NCI-H1105 treated with DMSO at 0.1 percent for 48 hours (cell line): ENCODE results near the gene SLC6A11.
A peak's percentile ranks its signal among the peaks of the same experiment; 100 is the strongest.

Source experiments
- DNase-seq: peaks from one replicate; lab custom pipeline; 2025; lab: John Stamatoyannopoulos, UW

SLC6A11 gene

GRCh38 chr3:10816019-10816862, at the start of gene SLC6A11:
TSS of gene SLC6A11 (plus strand) at chr3:10816228. CDS start at chr3:10816266, 38 bp downstream.
- no peak for DNase-seq

DNA sequence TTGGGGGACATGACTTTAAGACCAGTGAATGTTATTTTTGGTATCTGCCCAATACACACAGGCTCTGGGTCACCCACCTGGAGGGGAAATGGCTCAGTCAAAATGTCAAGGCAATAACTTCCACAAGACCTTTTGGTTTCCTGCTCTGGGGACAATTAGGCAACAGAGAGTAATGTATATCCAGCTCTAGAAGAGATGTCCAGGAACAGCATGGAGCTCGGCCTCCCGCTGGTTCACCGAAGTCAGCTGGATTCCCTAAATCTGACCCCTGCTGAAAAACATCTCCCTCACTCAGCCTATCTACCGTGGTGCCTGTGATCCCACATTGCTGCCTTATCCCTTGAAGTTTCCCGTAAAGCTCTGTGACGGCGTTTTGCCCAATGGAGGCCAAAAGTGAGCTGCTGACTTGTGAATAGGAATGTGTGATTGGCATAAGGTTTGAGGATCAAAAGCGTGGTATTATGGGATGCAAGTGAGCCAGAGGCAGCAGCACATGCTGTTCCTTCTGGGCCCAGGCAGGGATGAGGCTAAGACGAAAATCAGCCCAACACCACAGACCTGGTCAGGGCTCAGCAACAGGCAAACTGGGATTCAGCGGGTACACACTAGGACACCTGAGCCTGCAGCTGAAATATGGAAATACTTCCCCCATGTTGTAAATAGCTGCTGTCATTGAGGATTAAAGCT, 47.2 kb upstream of the SLC6A11 start:
- no peak for DNase-seq

DNA sequence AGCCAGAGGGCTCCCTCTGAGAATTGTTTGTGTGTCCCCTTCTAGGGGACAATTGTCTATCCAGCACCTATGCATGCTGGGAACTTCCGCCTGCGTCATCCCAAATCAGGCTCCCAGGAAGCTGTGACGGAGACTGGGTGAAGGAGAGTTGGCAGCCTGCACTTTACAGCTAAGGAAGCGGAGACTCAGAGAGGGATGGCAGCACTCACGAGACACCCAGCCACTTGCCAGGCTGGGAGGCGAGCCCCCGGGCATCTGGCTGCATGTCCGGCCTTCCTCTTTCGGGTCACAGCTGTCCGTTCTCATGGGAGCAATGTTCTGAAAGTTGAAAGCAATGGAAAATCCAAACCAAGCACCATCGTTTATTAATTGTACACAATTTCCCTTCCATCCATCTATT, 45.5 kb upstream of the SLC6A11 start:
- no peak for DNase-seq

DNA sequence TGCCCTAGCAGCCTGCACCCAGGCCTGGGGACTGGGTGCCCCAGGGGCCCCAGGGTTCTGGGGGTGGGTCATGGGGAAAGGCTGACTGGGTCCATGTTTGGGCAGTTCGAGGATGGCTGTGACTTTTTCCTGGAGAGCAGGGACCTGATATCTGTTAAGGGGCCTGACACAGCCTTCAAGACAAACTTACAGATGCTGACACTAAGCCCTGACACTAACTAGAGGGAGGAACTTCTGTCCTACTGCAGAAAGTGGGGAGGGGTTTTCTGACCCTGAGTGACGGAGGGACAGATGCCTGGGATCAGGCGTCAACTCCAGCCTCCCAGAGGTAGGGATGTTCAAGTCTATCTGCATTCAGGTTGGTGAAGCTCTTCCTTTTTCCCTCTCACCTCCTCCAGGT, 45.0 kb upstream of the SLC6A11 start:
- DNase-seq = no peak

GRCh38 chr3:10771486-10772270, 44.4 kb upstream of the SLC6A11 start:
- no peak for DNase-seq

DNA sequence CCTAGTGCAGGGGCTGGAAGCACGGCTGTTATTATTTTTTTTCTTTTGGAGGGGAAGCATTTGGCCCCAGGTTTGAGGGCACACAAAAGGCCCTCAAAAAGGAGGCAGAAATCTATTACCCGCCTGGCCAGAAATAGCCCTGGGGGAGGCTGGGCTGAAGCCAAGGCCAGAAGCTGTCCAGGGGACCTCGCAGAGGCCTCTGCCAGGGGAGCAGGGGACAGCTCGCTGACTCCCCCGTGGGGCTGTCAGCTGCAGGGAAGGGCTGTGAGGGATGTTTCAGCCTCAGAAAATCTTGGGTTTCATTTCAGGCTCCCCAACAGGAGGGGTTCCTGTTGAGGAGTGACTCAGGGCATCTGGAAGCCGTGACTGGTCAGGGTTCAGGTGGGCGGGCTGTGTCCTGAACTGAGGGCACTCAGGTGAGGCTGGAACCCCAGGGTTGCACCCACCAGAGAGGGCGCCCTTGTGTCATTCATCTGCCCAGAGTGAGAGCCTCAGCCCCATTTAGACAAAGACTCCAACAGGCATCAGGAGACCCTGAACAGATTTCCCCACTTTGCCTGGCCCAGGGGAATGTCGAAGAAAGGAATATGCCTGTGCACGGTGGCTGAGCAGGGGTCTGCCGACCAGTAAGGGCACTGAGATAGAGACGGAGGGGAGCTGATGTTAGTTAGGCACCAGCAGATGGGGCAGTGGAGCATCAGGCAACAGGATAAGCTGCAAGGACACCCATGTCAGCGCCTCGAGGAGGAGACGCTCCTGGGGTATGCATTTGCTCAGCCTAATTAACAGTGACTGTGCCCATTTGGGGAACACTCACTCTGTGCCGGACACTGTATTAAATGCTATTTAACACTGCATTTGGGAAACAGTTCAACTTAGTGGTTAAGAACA, 43.5 kb upstream of the SLC6A11 start:
- DNase-seq = no peak

DNA sequence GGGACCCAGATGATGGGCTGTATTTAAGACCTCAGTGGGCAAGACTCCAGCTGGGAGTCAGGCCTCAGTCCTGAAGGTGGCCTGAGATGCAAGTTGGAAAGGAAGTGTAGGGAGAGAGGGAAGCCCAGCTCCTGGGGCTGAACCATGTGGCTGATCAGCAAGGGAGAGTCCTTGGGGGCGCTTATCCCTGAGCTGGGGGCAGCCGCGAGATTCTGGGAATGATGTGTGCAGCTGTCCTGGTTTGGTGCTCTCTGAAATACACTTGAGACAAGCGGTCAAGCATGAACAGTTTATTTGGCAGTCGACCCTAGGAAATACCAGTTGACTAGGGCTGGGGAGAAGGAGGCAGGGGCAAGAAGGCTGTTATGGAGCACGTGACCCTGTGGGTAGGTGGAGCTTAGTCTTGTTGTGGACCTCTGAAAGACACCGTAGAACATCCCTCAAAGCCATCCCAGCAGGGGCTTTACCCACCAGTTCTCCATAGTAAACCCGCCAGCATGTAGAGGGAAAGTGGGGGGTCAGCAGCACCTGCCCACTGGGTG, 41.8 kb upstream of the SLC6A11 start:
- DNase-seq = no peak

- no peak for DNase-seq
These were observed 41.2 kb upstream of the SLC6A11 start for GRCh38 chr3:10774825-10775224.

- DNase-seq = no peak
These were observed 40.8 kb upstream of the SLC6A11 start for GRCh38 chr3:10775259-10775658.

DNA sequence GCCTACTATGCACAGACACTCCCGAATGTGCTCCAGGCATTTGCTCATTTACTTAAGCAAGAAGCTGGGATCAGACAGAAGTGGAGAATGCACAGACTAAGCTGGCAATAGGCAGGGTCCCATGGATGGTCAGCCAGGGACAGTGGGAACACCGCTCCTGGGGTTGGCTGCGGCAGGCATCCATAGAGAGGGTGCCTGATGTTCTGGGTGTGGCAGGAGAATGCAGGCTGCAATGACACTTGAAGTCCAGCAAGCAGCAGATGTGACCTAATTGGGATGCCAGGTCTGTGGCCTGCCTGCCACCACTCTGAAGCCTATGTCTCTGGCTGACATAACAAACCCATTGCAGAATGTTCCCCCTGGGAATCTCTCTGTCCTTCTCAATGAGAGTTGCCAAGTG, 40.2 kb upstream of the SLC6A11 start:
- no peak for DNase-seq

DNA sequence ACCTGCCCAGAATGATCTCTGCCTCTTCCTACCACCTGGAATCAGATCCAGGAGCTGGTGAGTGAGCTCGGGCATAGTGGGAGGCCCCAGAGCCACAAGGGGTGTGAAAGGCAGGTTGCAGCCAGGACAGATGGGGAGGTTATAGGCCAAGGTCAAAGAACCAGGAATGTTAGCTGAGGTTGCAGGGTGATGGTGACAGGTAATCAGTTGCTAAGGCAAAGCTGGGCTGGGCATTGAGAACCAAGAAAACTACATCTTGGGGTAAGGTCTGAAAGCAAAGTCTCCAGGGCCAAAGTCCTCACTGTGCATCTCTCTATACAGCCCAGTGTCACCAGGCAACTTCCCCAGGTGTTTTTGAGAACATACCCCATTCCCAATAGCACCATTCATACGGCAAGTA, 38.4 kb upstream of the SLC6A11 start:
- DNase-seq = no peak

DNA sequence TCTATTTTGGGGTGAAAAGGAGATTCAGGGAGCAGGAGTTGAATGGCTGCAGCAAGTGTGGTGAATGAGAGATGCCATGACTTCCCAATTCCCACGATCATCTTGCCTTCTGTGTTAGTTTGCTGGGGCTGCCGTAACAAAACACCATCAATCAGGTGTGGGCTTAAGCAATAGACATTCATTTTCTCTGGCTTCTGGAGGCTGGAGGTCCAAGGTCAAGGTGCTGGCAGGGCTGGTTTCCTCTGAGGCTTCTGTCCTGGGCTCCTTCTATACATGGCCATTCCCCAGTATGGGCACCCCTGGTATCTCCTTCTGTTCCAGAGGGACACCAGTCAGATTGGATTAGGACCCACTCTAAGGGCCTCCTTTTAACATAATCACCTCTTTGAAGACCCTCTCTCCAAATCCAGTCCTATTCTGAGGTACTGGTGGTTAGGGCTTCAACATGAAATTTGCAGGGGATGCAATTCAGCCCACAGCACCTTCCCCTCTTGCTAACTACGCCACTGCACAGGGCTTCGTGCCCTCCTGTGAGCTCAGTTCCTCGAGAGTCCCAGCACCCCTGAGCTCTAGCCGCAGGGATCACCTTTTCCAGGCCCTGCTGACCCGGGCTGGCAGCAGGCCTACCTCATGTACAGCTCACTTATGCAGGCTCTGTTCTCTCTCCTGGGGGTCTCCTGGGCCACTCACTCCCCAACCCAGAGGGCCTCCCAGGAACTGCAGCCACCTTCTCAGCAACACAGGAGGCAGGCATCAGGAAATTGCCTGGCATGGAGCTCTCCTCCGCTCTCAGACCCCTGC, 37.3 kb upstream of the SLC6A11 start:
- no peak for DNase-seq

- no peak for DNase-seq
These were observed 36.7 kb upstream of the SLC6A11 start for GRCh38 chr3:10779293-10779805.

DNA sequence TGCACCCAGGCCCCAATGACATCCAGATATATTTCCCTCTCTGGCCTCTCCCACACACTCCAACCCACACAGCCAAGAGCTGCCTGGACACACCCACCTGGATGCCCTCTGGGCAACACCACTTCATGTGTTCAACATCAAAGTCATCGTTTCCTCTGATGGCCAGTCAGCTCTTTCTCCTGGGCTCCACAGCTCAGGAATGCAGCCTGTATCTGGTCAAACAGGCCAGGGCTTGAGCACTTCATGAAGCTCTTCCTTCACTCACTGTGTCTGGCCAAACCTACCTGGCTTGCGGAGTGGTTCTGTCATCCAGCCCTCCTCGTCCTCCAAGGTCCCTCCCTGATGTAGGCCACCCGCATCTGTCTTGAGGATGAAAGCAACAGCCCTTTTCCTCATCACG, 35.8 kb upstream of the SLC6A11 start:
- DNase-seq = no peak

DNA sequence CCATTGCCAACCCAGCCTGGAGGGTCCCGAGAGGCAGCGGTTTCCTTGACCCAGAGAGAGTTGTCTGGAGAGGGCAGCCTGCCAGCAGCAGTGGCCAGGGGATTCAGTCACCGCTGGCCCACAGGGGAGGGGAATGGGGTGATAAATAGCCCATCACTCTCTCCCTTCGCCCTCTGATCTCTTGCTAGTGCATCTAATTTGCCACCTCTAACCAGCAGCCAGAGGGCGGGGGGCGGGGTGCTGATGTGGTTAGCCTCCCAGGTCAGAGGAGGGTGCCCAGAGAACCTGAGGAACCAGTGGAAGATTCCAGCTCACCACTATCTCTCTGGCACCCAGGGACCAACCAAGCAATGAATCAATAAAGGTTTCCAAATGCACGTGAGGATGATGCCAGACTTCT, 35.1 kb upstream of the SLC6A11 start:
- DNase-seq = no peak

GRCh38 chr3:10781981-10782380, 34.0 kb upstream of the SLC6A11 start:
- DNase-seq = peak; percentile 37

DNA sequence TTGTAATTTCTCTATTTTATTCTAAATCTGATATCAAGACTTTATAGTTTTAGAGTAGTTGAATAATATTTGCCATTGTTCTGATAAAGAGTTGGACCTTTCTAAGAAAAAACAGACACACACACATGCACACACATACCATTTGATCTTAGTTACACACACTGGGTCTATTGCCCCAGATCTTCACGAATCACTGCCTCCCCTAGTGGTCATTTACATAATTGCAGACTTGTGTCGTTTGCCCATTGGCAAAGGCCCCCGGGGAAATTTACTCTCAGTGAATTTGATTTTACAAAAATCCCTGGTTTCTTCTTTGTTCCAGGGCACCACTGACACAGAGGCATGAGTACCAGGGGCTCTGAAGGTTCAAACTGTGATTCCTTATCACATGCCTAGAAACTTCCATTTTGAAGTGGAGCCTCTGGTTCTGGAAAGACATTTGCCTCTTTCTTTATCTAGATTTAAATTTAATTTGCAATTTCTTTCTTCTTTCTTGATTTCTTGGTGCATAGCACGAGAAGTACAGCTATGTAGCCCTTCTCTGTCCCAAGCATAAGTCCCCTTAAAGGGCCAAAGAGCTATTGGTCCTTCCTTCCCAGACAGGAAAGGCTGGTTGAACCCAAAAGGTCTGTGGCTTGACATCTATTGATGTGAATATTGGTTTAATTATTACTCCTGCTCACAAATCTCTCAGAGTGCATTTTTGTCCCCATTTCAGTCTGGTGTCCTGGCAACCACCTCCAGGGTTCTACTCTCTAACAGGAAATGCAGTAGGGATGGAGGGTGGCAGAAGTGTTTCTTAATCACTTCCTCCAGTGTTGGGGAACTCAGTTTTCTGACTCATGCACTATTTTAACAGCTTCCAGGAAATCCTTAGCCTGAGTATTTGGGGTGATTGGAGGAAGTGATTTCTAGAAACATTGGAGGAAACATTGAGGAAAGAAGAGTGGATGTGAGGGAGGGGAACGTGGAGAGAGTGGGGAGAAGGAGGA, 32.4 kb upstream of the SLC6A11 start:
- DNase-seq = peak; percentile 6

GRCh38 chr3:10786640-10787039, 29.4 kb upstream of the SLC6A11 start:
- no peak for DNase-seq

DNA sequence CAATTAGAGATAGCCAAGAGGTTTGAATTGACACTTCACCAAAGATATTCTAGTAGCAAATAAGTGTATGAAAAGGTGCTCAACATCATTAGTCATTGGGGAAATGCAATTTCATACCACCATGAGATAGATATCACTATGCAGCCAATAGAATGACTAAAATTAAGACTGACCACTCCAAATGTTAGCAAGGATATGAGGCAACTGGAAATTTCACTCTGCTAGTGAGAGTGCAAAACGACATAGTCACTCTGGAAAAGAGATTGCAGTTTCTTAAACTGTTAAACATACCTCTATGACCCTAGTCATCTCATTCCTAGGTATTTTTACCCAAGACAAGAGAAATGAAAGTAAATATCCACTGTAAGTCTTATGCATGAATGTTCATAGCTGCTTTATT, 27.6 kb upstream of the SLC6A11 start:
- DNase-seq = no peak
